Aorta (tissue), 5 donors: ENCODE measurements around the gene KLHL12. TPM values are rescaled to one million over a fixed set of nuclear protein-coding genes. Genes with fewer than 3 reads are reported as not detected.

ENCODE experiments used
- ATAC-seq: fragments of 200-7000 bp; cut with Tn5 transposase; one replicate; pipeline ENCODE4 v1.9.1; 2022; ENCODE audit warnings: moderate library complexity; ENCODE audit not compliant: low FRiP score
- DNase-seq, 2 donors: peaks; one replicate each; pipeline ENCODE4 v3.0.0-alpha.2; 2020
- H3K27ac ChIP-seq, 2 donors: one replicate each; pipeline ENCODE4 v1.5.1; 2013; ENCODE audit warnings: low read length in 2 of 2, mild to moderate bottlenecking in 2 of 2, moderate library complexity in 2 of 2, control low read depth in 1 of 2, inconsistent platforms in 1 of 2, low read depth in 1 of 2
- H3K27me3 ChIP-seq, 2 donors: one replicate each; pipeline ENCODE4 v1.6.1; 2013; ENCODE audit warnings: control low read depth in 1 of 2, low read length in 1 of 2, mild to moderate bottlenecking in 1 of 2, moderate library complexity in 1 of 2; ENCODE audit not compliant: insufficient read depth in 2 of 2, control insufficient read depth in 1 of 2
- H3K36me3 ChIP-seq, 2 donors: one replicate each; pipeline ENCODE4 v1.6.1; 2013; ENCODE audit warnings: control low read depth in 1 of 2, low read length in 1 of 2, mild to moderate bottlenecking in 1 of 2; ENCODE audit not compliant: insufficient read depth in 2 of 2, control insufficient read depth in 1 of 2
- H3K4me1 ChIP-seq, 2 donors: one replicate each; pipeline ENCODE4 v1.6.1; 2013; ENCODE audit warnings: low read length in 2 of 2, control low read depth in 1 of 2, mild to moderate bottlenecking in 1 of 2, moderate library complexity in 1 of 2; ENCODE audit not compliant: insufficient read depth in 2 of 2, control insufficient read depth in 1 of 2
- H3K4me3 ChIP-seq, 2 donors: one replicate each; pipeline ENCODE4 v1.5.1; 2013; ENCODE audit warnings: low read length in 2 of 2, control low read depth in 1 of 2, mild to moderate bottlenecking in 1 of 2
- H3K9me3 ChIP-seq: one replicate; pipeline ENCODE4 v1.6.1; 2013; ENCODE audit warnings: mild to moderate bottlenecking, low read length; ENCODE audit not compliant: control insufficient read depth
- WGBS, 2 donors: extraction: QIAGEN DNeasy Blood & Tissue Kit; methylation state at CpG; one replicate each; pipeline ENCODE4 v1.1.7; 2013; 5-methylcytosine and 5-hydroxymethylcytosine counted together
- intact Hi-C, 2 donors: fragments of 100-400 bp; cut with DNase I; formaldehyde crosslinking; loops; one replicate each; pipeline versions ENCODE4 v1.14.2 to v1.15.0; 2022
- polyA plus RNA-seq, 2 donors: library from polyadenylated mRNA; stranded (reverse); fragments of 200-250 nt; gene quantifications; one replicate each; pipeline ENCODE4 v1.2.3, GENCODE V29; 2013
- total RNA-seq, 2 donors: library from RNA; stranded (reverse); fragmentation: NEBNext Ultra II Directional; extraction: Animal tissue kit (Norgen Biotek cat#: 25700); gene quantifications; one replicate each; pipeline ENCODE4 v1.2.1, GENCODE V29; 2021
- donor health status: healthy with polysubstance abuse.
- donor health status: Bipolar disorder and iron deficiency.
- donor health status: DM: no; HTN: no; CAD: no.
- donor health status: DM: no; HTN: no; CAD: no.
- donor health status: DM: yes; HTN: yes; CAD: no.

The KLHL12 gene
- total and polyA plus RNA-seq, 4 donors: 12.6 to 17.9 (median 14.8) TPM

DNA sequence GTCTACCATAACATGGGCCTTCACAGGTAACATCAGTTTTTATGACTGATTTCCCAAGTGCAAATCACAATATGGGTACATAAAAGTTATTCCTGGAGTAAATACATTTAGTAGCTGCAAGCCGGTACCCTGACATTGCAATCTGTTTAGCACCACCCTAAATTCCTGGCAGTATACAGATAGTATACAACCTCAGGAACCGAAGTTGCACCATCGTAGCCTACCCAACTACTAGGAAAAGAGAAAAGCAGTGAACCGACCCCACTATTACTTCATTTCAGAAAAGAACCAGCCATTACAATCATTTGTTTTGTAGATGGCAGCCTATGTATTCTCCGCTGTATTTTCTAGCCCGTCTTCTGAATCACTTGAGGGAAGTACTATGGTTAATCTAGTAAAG is 29.9 kb upstream of the KLHL12 start:
- WGBS, 2 donors: 67 to 69% methylated on average over 6 of the region's 6 CpGs
- DNase-seq: no peak
- no peak overlapping the region for H3K27ac ChIP-seq
- intact Hi-C loops: no loop called here
- H3K9me3 ChIP-seq: no peaks in the 10 kb centered on the region
- peaks cover 0 to 4% of the 10 kb centered on the region in 2 donors for H3K4me1 ChIP-seq
- H3K27me3 ChIP-seq: no peaks in the 10 kb centered on the region
- no peak for ATAC-seq
- H3K4me3 ChIP-seq: peak overlapping the region; percentile 88 to 93
- H3K36me3 ChIP-seq: peaks cover 0 to 2% of the 10 kb centered on the region in 2 donors

DNA sequence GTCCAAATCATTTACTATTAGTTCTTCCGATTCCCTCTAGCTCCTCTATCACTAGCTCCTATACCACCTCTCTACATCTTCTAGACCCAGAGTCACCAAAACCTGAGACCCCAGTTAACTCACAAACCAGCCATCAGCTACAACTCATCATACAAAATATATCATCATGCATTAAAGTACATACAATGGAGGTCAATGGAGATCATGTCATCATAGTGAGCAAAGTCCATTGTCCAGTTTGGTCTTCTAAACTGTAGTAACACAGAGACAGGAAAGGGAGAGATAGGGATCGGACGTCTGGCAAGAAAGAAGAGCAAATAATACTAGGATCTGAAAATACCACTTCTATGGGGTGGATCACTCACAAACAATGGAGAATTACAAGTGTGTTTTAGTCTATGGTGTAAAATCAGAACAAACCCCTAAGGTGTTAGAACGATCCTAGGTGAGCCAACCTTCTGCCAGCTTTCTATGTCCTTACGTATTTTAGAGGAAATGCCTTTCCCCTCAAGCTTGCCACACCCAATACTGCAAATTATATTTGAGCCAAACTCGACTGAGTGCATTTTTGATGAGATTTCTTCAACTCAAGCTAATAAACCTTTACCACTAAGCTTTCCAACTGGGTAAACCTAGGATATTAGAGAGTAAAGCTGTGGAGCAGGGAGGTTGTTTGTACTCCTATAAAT is 27.2 kb upstream of the KLHL12 start:
- DNase-seq (no peak), ATAC-seq (no peak)
- H3K4me1 ChIP-seq: peaks cover 0 to 4% of the 10 kb centered on the region in 2 donors
- H3K27me3 ChIP-seq: no peaks in the 10 kb centered on the region
- H3K27ac ChIP-seq: no peak overlapping the region
- whole genome bisulfite sequencing, 2 donors: 71 to 75% methylated on average over 6 of the region's 6 CpGs
- H3K4me3 ChIP-seq: no peak overlapping the region
- intact Hi-C loops: no loop called here
- no peaks in the 10 kb centered on the region for H3K9me3 ChIP-seq
- peaks cover 0 to 6% of the 10 kb centered on the region in 2 donors for H3K36me3 ChIP-seq

GRCh38 chr1:202953392-202953791 is 26.4 kb upstream of the KLHL12 start:
- peaks cover 0 to 4% of the 10 kb centered on the region in 2 donors for H3K4me1 ChIP-seq
- DNase-seq: no peak
- H3K27ac ChIP-seq: no peak overlapping the region

DNA sequence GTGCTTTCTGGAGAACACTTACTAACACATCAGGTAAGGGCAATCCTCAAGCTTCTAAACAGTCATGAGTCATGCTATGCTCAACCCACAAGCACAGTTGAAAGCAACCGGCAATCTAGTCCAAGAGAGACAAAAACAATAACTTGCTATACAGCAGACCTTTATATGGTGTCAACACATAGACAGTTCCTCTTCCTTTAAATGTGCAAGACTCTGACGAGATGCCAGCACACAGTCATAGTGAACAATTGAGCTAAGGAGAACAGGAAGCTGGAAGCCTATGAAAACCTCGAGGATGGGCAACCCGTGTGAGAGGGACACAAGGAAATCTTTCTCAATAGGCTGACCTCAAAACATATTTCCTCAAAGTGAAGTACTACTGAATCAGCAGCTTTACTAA is 25.8 kb upstream of the KLHL12 start:
- ATAC-seq (peak; percentile 49), DNase-seq (peak in 1 of 2 donors; percentile 84)
- intact Hi-C loops: no loop called here
- Histone ChIP-seq H3K27me3 (no peaks in the 10 kb centered on the region), H3K9me3 (no peaks in the 10 kb centered on the region), H3K27ac (no peak overlapping the region), H3K4me3 (no peak overlapping the region), H3K36me3 (peaks cover 2 to 10% of the 10 kb centered on the region in 2 donors), H3K4me1 (peaks cover 0 to 4% of the 10 kb centered on the region in 2 donors)
- WGBS, 2 donors: 68 to 71% methylated on average over 4 of the region's 4 CpGs

More at GRCh38 chr1:202953392-202953791, 26.4 kb upstream of the KLHL12 start:
- Histone ChIP-seq H3K9me3 (no peaks in the 10 kb centered on the region), H3K4me3 (no peak overlapping the region), H3K27me3 (no peaks in the 10 kb centered on the region), H3K36me3 (peaks cover 0 to 6% of the 10 kb centered on the region in 2 donors)
- intact Hi-C loops: no loop called here
- ATAC-seq: no peak

DNA sequence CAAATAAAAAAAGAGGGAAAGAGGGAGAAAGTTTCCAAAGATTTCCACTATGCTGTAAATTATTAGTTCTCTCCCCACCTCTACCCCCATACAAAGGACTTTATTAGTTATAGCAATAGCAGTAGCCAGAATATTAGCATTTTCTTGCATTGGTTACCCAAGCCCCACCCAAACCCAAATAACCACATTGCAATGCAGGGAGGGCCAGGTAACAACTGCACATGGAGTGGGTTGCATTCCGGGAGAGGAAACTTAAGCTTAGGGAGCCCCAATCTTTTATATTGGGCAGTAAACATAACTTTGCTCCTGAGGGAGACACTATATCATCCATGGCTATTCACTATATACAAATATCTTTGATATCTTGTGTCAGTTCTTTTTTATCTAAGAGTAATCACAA is 25.1 kb upstream of the KLHL12 start:
- H3K27ac ChIP-seq: no peak overlapping the region
- H3K4me3 ChIP-seq: no peak overlapping the region
- H3K36me3 ChIP-seq: peaks cover 2 to 10% of the 10 kb centered on the region in 2 donors
- WGBS, 2 donors: 80 to 92% methylated on average over 1 of the region's 1 CpG
- intact Hi-C loops: no loop called here
- DNase-seq (no peak), ATAC-seq (no peak)
- peaks cover 0 to 2% of the 10 kb centered on the region in 2 donors for H3K4me1 ChIP-seq
- no peaks in the 10 kb centered on the region for H3K9me3 ChIP-seq
- H3K27me3 ChIP-seq: no peaks in the 10 kb centered on the region

DNA sequence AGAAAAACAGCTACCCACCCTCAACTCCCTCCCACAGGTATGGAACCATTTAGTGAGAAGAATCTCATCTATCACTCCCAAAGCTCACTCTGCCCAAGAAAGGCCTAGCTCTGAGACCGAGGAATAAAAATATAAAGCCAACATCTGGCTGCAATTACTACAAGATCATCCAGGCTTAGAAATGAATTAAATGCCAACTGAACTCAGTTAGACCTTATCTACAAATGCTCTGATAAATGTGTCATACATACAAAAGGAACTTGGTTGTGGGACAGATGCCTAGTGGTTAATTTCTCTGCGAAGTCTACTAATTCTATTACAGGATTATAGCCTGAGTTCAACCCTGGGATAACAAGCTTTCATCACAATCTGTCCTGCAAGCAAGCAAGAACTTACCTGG is 24.4 kb upstream of the KLHL12 start:
- ATAC-seq: no peak
- peaks cover 2 to 10% of the 10 kb centered on the region in 2 donors for H3K36me3 ChIP-seq

DNA sequence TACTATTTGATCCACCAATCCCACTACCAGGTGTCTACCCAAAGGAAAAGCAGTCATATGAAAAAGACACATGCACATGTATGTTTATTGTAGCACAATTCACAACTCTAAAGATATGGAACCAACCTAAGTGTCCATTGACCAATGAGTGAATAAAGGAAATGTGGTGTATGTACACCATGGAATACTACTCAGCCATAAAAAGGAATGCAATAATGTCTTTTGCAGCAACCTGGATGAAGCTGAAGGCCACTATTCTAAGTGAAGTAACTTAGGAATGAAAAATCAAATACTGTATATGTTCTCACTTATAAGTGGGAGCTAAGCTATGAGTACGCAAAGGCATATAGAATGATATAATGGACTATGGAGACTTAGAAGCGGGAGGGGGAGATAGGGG is 18.4 kb upstream of the KLHL12 start:
- H3K36me3 ChIP-seq: peaks cover 15 to 19% of the 10 kb centered on the region in 2 donors

More for the DNA sequence above, 24.4 kb upstream of the KLHL12 start:
- H3K27me3 ChIP-seq: no peaks in the 10 kb centered on the region
- intact Hi-C loops: no loop called here
- no peak for DNase-seq
- no peak overlapping the region for H3K4me3 ChIP-seq
- WGBS, 2 donors: 18 to 32% methylated on average over 2 of the region's 2 CpGs
- no peaks in the 10 kb centered on the region for H3K4me1 ChIP-seq
- no peaks in the 10 kb centered on the region for H3K9me3 ChIP-seq
- H3K27ac ChIP-seq: no peak overlapping the region

GRCh38 chr1:202944438-202944921 is 17.4 kb upstream of the KLHL12 start:
- no peak for ATAC-seq
- peaks cover 15% of the 10 kb centered on the region in 2 donors for H3K36me3 ChIP-seq
- peaks cover 0 to 1% of the 10 kb centered on the region in 2 donors for H3K27me3 ChIP-seq
- no peak for DNase-seq
- no peak overlapping the region for H3K4me3 ChIP-seq
- intact Hi-C loops: no loop called here
- no peak overlapping the region for H3K27ac ChIP-seq
- WGBS, 2 donors: 77 to 82% methylated on average over 5 of the region's 5 CpGs
- H3K9me3 ChIP-seq: no peaks in the 10 kb centered on the region
- no peaks in the 10 kb centered on the region for H3K4me1 ChIP-seq

More for the DNA sequence above, 18.4 kb upstream of the KLHL12 start:
- WGBS, 2 donors: 99 to 100% methylated on average over 2 of the region's 2 CpGs
- ATAC-seq: no peak
- intact Hi-C loops: no loop called here
- Histone ChIP-seq H3K4me3 (no peak overlapping the region), H3K27me3 (peaks cover 0 to 1% of the 10 kb centered on the region in 2 donors), H3K4me1 (no peaks in the 10 kb centered on the region), H3K9me3 (no peaks in the 10 kb centered on the region), H3K27ac (no peak overlapping the region)
- no peak for DNase-seq

- peaks cover 11 to 13% of the 10 kb centered on the region in 2 donors for H3K36me3 ChIP-seq
- peaks cover 0 to 1% of the 10 kb centered on the region in 2 donors for H3K27me3 ChIP-seq
- intact Hi-C loops: no loop called here
- no peak overlapping the region for H3K4me3 ChIP-seq
- ATAC-seq (no peak), DNase-seq (no peak)
- H3K4me1 ChIP-seq: no peaks in the 10 kb centered on the region
- H3K27ac ChIP-seq: no peak overlapping the region
- H3K9me3 ChIP-seq: no peaks in the 10 kb centered on the region
- WGBS, 2 donors: 75 to 81% methylated on average over 1 of the region's 1 CpG
Measured at GRCh38 chr1:202942426-202942825, 15.4 kb upstream of the KLHL12 start.
